Activated CD4-positive, CD25-positive, alpha-beta regulatory T cell (primary cell): Measurements from ENCODE around the gene ZNF154.
"Not testable (repeated sequence)": the region's sequence is repeated elsewhere in the genome, so short reads cannot be mapped to it uniquely, and the experiment has no call there.

Experiments used
- DNase-seq, 4 experiments: peaks; one replicate each; lab custom pipeline; 2025; lab: John Stamatoyannopoulos, UW

The ZNF154 gene

DNA sequence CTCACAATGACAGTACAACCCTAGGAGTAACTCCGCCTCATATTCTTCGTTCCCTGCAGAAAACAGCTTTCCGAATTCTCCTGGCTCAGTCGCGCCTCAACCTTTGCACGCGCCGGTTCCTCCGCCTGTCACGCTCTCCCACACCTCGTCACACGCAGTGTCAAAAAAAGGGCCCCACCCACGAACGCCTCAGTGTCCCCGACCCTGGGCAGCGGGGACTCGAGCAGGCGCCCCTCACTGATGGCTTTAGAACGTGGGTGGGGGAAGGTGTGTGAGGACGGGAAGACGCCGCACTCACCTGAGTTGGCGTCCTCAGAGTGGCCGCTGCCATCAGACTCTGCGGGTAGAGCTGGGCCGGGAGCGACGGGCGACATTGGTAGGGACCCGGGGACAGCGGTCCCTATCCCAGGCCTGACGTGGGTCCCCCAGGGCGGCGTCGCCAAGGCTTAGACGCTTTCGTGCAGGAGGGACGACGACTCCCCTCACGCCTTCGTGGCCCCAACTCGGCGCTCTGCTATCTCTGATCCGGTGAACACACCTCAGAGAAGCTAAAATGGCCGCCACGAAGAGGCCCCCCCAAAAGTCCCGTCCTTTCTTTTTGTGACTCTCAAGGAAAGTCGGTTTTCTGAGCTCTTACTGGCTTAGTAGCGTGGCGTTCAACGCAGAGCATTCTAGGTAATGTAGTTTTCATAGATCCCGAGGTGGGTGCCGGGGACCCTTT lies at the start of gene ZNF154:
Gene ZNF154, minus strand, starts transcription at position 564 of the 721 bp plus-strand sequence. Its CDS starts 233 bp downstream, at position 331.
- peak in 1 of 4 experiments; percentile 5 for DNase-seq

DNA sequence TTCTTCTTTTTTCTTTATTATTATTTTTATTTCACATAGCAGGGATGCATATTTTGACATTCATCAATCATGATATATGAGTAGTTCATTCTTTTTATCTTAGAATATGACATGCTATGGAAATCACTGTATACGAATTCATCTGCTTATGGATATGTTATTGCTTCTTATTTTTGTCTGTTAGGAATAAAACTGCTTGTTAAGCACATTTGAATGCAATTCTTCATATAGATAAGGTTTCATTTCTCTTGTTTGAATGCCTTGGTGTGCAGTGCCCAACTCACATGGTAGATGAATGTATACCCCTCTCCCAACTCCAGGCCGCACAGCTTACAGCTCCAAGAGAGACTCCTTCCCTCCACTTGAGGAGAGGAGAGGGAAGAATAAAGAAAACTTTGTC lies 48.9 kb upstream of the ZNF154 start:
- DNase-seq = no peak

- no peak for DNase-seq
These were observed 46.0 kb upstream of the ZNF154 start for GRCh38 chr19:57755031-57755430.

DNA sequence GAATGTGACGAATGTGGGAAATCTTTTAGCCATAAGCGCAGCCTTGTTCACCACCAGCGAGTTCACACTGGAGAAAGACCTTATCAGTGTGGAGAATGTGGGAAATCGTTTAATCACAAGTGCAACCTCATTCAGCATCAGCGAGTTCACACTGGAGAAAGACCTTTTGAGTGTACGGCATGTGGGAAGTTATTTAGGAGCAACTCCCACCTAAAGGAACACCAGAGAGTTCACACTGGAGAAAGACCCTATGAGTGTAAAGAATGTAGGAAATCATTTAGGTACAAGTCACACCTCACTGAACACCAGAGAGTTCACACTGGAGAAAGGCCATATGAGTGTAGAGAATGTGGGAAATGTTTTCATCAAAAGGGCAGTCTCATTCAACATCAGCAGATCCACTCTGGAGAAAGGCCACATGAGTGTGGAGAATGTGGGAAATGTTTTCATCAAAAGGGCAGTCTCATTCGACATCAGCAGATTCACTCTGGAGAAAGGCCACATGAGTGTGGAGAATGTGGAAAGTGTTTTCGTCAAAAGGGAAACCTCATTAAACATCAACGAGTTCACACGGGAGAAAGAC lies 45.2 kb upstream of the ZNF154 start:
- DNase-seq = no peak

DNA sequence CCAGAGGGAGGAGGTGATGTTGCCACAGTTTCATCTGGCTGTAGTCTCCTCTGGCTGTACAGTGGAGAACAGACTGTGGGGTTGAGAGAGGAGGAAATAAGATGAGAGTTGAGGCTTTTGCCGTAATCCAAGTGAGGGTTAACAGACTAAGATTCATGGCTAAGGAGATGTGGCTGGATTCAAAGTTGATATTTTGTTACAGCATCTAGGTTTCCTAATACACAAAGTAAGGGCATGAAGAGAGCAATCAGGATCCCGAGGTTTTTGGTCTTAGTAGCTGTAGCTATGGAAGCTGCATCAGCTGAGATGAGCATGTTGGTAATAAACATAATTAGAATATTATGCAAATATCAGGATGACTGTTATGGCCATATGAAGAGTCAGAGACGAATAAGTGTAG lies 39.0 kb upstream of the ZNF154 start:
- DNase-seq = no peak

GRCh38 chr19:57747472-57747807 lies 38.4 kb upstream of the ZNF154 start:
- no peak for DNase-seq

DNA sequence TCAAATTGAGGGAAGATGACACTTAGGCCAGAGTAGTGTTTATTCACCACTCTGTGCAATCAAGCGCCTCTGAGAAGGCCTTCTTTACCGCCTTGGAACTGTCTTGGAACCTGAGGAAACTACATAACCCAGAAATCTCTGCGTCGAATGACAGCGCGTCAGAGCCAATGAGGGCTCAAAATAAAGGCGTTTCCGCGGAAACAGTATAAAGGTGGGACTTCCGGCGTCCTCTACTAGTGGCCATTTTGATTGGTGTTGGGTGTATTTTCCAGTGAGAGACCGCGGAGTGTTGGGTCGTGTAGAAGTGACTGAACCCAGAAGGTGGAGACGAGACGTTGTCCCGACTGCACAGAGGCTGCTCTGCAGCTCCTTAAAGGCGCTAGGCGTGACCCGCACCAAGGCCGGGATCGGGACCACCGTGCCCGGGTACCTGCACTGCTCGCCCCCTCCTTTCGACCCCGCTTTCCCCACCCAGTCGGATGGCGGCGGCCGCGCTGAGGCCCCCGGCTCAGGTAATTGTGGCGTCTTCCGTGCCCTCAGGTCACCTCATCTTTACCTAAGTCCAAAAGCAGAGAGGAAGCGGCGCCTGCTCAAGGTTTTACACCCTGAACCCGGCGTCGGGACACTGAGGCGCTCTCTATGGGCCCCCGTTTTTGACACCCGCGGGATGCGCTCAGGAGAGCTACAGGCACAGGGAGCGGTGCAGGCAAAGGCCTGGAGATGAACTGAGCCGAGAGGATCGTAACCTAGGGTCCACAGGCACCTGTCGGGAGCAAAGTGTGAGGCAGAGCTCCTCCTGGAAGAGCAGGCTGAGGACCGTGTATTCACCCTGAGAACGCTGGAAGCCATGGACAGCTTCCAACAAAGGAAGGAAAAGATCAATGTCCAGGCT lies 37.8 kb upstream of the ZNF154 start, which contains the start of gene ZNF776:
Gene ZNF776, plus strand, starts transcription at position 236 of the 892 bp plus-strand sequence. Its CDS starts 244 bp downstream, at position 480.
- DNase-seq = peak; percentile 47 to 66 (median 61)

DNA sequence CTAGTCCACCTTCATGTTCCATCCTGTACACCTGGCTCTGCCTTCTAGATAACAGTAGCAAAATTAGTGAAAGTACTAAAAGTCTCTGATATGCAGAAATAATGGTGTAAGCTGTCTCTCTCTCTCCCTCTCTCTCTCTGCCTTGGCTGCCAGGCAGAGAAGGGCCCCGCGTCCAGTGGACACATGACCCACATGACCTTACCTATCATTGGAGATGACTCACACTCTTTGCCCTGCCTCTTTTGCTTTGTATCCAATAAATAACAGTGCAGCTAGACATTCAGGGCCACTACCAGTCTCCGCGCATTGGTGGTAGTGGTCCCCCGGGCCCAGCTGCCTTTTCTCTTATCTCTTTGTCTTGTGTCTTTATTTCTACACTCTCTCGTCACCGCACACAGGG lies 29.8 kb upstream of the ZNF154 start:
- DNase-seq = not testable (repeated sequence)

GRCh38 chr19:57738320-57738719 lies 29.3 kb upstream of the ZNF154 start:
- peak in 1 of 4 experiments; percentile 2 for DNase-seq

DNA sequence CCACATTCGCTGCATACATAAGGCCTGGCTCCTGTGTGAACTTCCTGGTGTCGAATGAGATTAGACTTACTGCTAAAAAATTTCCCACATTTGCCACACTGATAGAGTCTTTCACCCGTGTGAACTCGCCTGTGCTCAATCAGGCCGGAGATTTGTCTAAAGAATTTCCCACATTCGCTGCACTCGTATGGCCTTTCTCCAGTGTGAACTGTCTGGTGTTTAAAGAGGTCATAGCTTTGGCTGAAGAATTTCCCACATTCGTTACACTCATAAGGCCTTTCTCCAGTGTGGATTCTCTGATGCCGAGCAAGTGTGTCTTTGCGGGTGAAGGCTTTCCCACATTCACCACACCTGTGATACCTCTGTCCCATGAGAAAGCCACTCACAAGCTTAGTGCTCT lies 11.9 kb upstream of the ZNF154 start:
- no peak for DNase-seq

DNA sequence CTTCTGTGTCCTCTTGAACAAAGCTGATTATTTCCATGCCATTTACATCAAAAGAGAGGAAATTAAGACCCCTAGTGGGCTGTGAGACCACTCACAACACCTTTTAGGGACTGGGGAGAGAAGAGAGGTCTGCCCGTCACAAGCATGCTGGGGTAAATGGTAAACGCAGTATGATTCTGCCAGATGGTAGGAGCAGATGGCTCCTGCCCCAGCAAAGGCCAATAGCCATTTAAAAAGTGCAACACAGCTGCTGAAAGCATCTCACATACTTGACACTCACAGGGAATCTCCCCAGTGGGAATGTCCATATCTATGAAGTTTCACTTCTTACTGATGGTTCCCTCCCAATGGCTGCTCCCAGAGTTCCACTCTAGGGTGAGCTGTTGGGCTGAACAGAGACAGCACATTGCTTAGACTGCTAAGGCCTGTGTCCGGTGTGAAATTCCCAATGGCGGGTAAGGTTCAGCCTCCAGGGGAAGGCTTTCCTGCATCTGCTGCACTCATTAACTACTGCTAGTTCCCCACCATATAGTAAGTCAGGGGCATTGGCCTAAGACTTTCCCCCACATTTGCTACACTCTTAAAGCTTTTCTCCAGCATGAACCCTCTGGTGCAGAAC lies 11.0 kb upstream of the ZNF154 start:
- DNase-seq = no peak

- no peak for DNase-seq
These were observed 10.4 kb upstream of the ZNF154 start for GRCh38 chr19:57719424-57719823.

- DNase-seq = no peak
These were observed 3.2 kb upstream of the ZNF154 start for GRCh38 chr19:57712222-57712621.

GRCh38 chr19:57709616-57710015 lies 612 bp upstream of the ZNF154 start:
- no peak for DNase-seq

DNA sequence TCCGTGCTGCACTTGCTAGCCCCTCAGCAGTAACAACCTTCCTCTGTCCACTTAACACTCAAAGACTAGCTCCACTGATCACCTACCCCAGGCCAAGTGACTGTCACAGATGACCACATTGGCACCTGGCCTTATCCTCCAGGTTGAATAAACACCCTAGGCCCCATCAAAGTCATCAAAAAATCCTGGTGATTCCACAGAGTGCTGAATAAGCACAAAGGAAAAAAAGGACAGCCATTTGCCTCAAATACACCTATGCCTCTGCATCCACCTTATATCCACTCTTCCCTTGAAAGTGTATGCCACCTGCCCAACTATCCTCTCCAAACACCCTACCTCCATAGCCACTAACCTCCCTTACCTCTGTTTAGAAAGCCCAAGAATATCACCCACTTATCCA lies 2.7 kb downstream of the ZNF154 start:
- no peak for DNase-seq

DNA sequence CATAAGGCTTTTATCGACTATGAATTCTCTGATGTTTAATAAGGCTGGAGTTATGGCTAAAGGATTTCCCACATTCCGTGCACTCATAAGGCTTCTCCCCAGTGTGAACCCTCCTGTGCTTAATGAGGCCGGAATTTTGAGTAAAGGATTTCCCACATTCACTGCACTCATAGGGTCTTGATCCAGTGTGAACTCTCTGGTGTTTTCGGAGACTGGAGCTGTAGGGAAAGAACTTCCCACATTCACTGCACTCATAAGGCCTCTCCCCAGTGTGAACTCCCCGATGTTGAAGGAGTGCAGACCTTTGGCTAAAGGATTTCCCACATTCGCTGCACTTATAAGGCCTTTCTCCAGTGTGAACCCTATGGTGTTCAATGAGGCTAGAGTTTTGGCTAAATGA lies 7.4 kb downstream of the ZNF154 start:
- DNase-seq = no peak

GRCh38 chr19:57689750-57690149 lies 19.3 kb downstream of the ZNF154 start:
- DNase-seq = no peak

DNA sequence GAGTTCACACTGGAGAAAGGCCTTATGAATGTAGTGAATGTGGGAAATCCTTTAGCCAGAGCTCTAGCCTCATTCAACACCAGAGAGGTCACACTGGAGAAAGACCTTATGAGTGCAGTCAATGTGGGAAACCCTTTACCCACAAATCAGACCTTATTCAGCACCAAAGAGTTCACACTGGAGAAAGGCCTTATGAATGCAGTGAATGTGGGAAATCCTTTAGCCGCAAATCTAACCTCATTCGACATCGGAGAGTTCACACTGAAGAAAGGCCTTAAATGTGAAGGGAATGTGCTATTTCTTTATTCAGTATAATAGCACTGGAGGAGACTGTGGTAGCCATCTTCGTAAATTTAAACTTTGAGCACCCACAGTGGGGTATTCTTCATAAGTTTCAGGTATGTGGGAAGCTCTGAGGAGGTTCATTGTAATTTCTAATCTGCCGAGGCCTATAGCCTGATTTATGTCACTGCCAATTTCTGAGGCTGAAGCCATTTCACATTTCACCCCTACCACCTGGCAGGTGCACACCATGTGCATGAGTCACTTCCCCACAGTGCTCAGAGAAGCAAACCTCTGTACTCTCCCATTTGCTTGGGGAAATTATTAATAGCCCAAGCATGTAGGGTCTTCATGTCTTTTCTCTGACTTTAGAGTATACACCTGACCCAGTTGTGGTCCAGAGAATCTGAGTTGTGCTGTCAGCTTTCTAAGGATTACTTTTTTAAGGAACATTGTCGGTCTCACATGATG lies 20.8 kb downstream of the ZNF154 start:
- no peak for DNase-seq

GRCh38 chr19:57687363-57688010 lies 21.5 kb downstream of the ZNF154 start:
- no peak for DNase-seq

DNA sequence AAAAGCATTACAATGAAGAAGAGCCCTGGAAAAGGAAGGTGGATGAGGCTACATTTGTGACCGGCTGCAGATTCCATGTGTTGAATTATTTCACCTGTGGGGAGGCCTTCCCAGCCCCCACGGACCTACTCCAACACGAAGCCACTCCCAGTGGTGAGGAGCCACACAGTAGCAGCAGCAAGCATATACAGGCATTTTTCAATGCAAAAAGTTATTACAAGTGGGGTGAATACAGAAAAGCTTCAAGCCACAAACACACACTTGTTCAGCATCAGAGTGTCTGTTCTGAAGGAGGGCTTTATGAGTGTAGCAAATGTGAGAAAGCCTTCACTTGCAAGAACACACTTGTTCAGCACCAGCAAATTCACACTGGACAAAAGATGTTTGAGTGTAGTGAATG lies 22.3 kb downstream of the ZNF154 start:
- DNase-seq = no peak

DNA sequence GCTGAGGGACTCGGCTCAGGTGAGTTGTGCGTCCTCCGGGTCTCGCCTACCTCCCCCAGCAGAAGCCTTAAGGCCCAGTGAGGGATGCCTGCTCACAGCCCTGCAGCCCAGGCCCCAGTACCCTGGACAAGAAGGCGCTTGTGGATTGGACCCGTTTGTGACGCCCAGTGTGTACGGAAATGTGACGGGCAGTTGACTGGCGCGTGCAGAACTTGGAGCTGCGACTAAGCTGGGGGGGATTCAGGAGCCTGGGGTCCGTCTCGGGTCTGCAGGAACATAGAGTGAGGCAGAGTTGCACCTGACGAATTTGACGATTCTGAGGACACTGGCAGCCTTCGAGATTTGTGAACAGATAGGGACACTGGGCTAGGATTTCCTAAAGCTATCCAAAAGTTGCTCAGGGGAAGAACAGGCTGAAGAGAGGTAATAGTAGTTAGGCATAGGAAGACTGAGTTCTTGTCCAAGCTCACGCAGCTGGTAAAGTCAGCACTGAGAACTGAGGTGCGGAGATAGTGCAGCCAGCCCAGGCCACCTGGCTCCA lies 26.7 kb downstream of the ZNF154 start:
- no peak for DNase-seq
